Cerebellar nuclear complex (tissue), 1 donor: Measurements from ENCODE around the gene CRKL.
A peak's percentile ranks its signal among the peaks of the same experiment; 100 is the strongest.

Experiments
- DNase-seq, 2 experiments: peaks; one replicate each; lab custom pipeline; 2025; lab: John Stamatoyannopoulos, UW

Gene CRKL

GRCh38 chr22:20996598-20997535 is 79.7 kb downstream of the CRKL start:
- DNase-seq, result no peak

GRCh38 chr22:20997536-20998257 is 80.5 kb downstream of the CRKL start:
- no peak for DNase-seq

GRCh38 chr22:20998411-20999336 is 81.5 kb downstream of the CRKL start:
- no peak for DNase-seq

- DNase-seq, result no peak
Measured at GRCh38 chr22:20999350-21000206, 82.4 kb downstream of the CRKL start.

- DNase-seq, result no peak
Measured at GRCh38 chr22:21000207-21000986, 83.2 kb downstream of the CRKL start.

- DNase-seq, result no peak
Measured at GRCh38 chr22:21000987-21001600, 83.9 kb downstream of the CRKL start.

- peak; percentile 50 to 75 for DNase-seq
Measured at GRCh38 chr22:21001601-21002325, 84.6 kb downstream of the CRKL start, which contains the start of gene THAP7. Gene THAP7 (minus strand): TSS chr22:21002118. CDS start chr22:21001911, 207 bp downstream.
